Measurements from ENCODE around the gene M1AP.

M1AP gene

GRCh38 chr2:74648009-74648443, at the start of gene M1AP:
Gene M1AP (minus strand): TSS chr2:74648330. CDS start chr2:74640275, 8,055 bp downstream.
- DNase-seq (ENCODE audit: low spot score) = no peak

- no peak for DNase-seq (ENCODE audit: low spot score)
Measured at GRCh38 chr2:74696829-74697228, 48.7 kb upstream of the M1AP start.

- no peak for DNase-seq (ENCODE audit: low spot score)
Measured at GRCh38 chr2:74695663-74696062, 47.5 kb upstream of the M1AP start.

- DNase-seq (ENCODE audit: low spot score) = no peak
Measured at GRCh38 chr2:74694281-74694680, 46.2 kb upstream of the M1AP start.

- no peak for DNase-seq (ENCODE audit: low spot score)
Measured at GRCh38 chr2:74693668-74694067, 45.5 kb upstream of the M1AP start.

- DNase-seq (ENCODE audit: low spot score) = no peak
Measured at GRCh38 chr2:74693213-74693612, 45.1 kb upstream of the M1AP start.

- no peak for DNase-seq (ENCODE audit: low spot score)
Measured at GRCh38 chr2:74691929-74692328, 43.8 kb upstream of the M1AP start.

- DNase-seq (ENCODE audit: low spot score) = peak; percentile 61
Measured at GRCh38 chr2:74690571-74690970, 42.4 kb upstream of the M1AP start.

GRCh38 chr2:74689671-74690070, 41.5 kb upstream of the M1AP start:
- DNase-seq (ENCODE audit: low spot score) = no peak

GRCh38 chr2:74688881-74689280, 40.8 kb upstream of the M1AP start:
- DNase-seq (ENCODE audit: low spot score) = no peak

GRCh38 chr2:74685408-74685807, 37.3 kb upstream of the M1AP start:
- no peak for DNase-seq (ENCODE audit: low spot score)

- DNase-seq (ENCODE audit: low spot score) = no peak
Measured at GRCh38 chr2:74682501-74682900, 34.4 kb upstream of the M1AP start.

GRCh38 chr2:74679615-74680014, 31.5 kb upstream of the M1AP start:
- DNase-seq (ENCODE audit: low spot score) = no peak

- no peak for DNase-seq (ENCODE audit: low spot score)
Measured at GRCh38 chr2:74676331-74676730, 28.2 kb upstream of the M1AP start.

- no peak for DNase-seq (ENCODE audit: low spot score)
Measured at GRCh38 chr2:74675090-74675489, 27.0 kb upstream of the M1AP start.

GRCh38 chr2:74673826-74674528, 25.8 kb upstream of the M1AP start:
- DNase-seq (ENCODE audit: low spot score) = no peak

GRCh38 chr2:74671479-74671878, 23.3 kb upstream of the M1AP start:
- no peak for DNase-seq (ENCODE audit: low spot score)

- DNase-seq (ENCODE audit: low spot score) = no peak
Measured at GRCh38 chr2:74670263-74670662, 22.1 kb upstream of the M1AP start.

GRCh38 chr2:74668087-74668486, 20.0 kb upstream of the M1AP start:
- DNase-seq (ENCODE audit: low spot score) = no peak

GRCh38 chr2:74659462-74659861, 11.3 kb upstream of the M1AP start:
- no peak for DNase-seq (ENCODE audit: low spot score)

- DNase-seq (ENCODE audit: low spot score) = no peak
Measured at GRCh38 chr2:74658516-74658915, 10.4 kb upstream of the M1AP start.

GRCh38 chr2:74655579-74655978, 7.4 kb upstream of the M1AP start:
- DNase-seq (ENCODE audit: low spot score) = no peak

- DNase-seq (ENCODE audit: low spot score) = peak; percentile 96
Measured at GRCh38 chr2:74653985-74654882, 6.1 kb upstream of the M1AP start, which contains the start of gene SEMA4F. Gene SEMA4F (plus strand): TSS chr2:74654247. CDS start chr2:74654377, 130 bp downstream.
